ENCODE measurements around the gene CATSPERZ.

CATSPERZ gene

GRCh38 chr11:64269540-64270220 is 30.5 kb upstream of the CATSPERZ start:
- peak; percentile 77 for ATAC-seq (ENCODE audit: low read depth)
- DNase-seq (ENCODE audit: low spot score): peak; percentile 96
- Histone ChIP-seq H3K9me3 (ENCODE audit: severe bottlenecking) (no peaks in the 10 kb centered on the region), H3K27me3 (ENCODE audit: insufficient read depth, poor library complexity, severe bottlenecking) (no peaks in the 10 kb centered on the region), H3K36me3 (ENCODE audit: low read depth) (peaks cover 16% of the 10 kb centered on the region), H3K4me3 (ENCODE audit: severe bottlenecking) (peak overlapping the region; percentile 38), H3K4me1 (ENCODE audit: insufficient read depth, poor library complexity, severe bottlenecking) (peaks cover 19% of the 10 kb centered on the region), H3K27ac (ENCODE audit: poor library complexity, severe bottlenecking) (peak overlapping the region; percentile 92)
- TF ChIP-seq CTCF (IDR thresholded peaks at IDR 0.05; ENCODE audit: poor library complexity, severe bottlenecking): no peak

GRCh38 chr11:64275031-64275800 is 24.9 kb upstream of the CATSPERZ start:
- Histone ChIP-seq H3K27ac (ENCODE audit: poor library complexity, severe bottlenecking) (peak overlapping the region; percentile 86), H3K4me3 (ENCODE audit: severe bottlenecking) (no peak overlapping the region), H3K9me3 (ENCODE audit: severe bottlenecking) (no peaks in the 10 kb centered on the region), H3K36me3 (ENCODE audit: low read depth) (peaks cover 21% of the 10 kb centered on the region), H3K4me1 (ENCODE audit: insufficient read depth, poor library complexity, severe bottlenecking) (peaks cover 18% of the 10 kb centered on the region), H3K27me3 (ENCODE audit: insufficient read depth, poor library complexity, severe bottlenecking) (no peaks in the 10 kb centered on the region)
- ATAC-seq (ENCODE audit: low read depth) (no peak), DNase-seq (ENCODE audit: low spot score) (no peak)
- TF ChIP-seq CTCF (IDR thresholded peaks at IDR 0.05; ENCODE audit: poor library complexity, severe bottlenecking): no peak

GRCh38 chr11:64275841-64276240 is 24.3 kb upstream of the CATSPERZ start:
- TF ChIP-seq CTCF (IDR thresholded peaks at IDR 0.05; ENCODE audit: poor library complexity, severe bottlenecking): no peak
- no peaks in the 10 kb centered on the region for H3K27me3 ChIP-seq (ENCODE audit: insufficient read depth, poor library complexity, severe bottlenecking)
- no peaks in the 10 kb centered on the region for H3K9me3 ChIP-seq (ENCODE audit: severe bottlenecking)
- H3K27ac ChIP-seq (ENCODE audit: poor library complexity, severe bottlenecking): peak overlapping the region; percentile 86
- DNase-seq (ENCODE audit: low spot score) (no peak), ATAC-seq (ENCODE audit: low read depth) (no peak)
- peaks cover 18% of the 10 kb centered on the region for H3K4me1 ChIP-seq (ENCODE audit: insufficient read depth, poor library complexity, severe bottlenecking)
- peaks cover 23% of the 10 kb centered on the region for H3K36me3 ChIP-seq (ENCODE audit: low read depth)
- H3K4me3 ChIP-seq (ENCODE audit: severe bottlenecking): no peak overlapping the region

- TF ChIP-seq CTCF (IDR thresholded peaks at IDR 0.05; ENCODE audit: poor library complexity, severe bottlenecking): no peak
- Histone ChIP-seq H3K9me3 (ENCODE audit: severe bottlenecking) (no peaks in the 10 kb centered on the region), H3K36me3 (ENCODE audit: low read depth) (peaks cover 33% of the 10 kb centered on the region), H3K27me3 (ENCODE audit: insufficient read depth, poor library complexity, severe bottlenecking) (no peaks in the 10 kb centered on the region), H3K27ac (ENCODE audit: poor library complexity, severe bottlenecking) (peak overlapping the region; percentile 86), H3K4me3 (ENCODE audit: severe bottlenecking) (no peak overlapping the region), H3K4me1 (ENCODE audit: insufficient read depth, poor library complexity, severe bottlenecking) (peaks cover 17% of the 10 kb centered on the region)
- peak; percentile 97 for DNase-seq (ENCODE audit: low spot score)
- peak; percentile 99 for ATAC-seq (ENCODE audit: low read depth)
These were observed 23.3 kb upstream of the CATSPERZ start for GRCh38 chr11:64276653-64277431.
